HG03108 (cell line): ENCODE measurements around the gene ADPRH.

Experiments
- ATAC-seq: cut with Tn5 transposase; IDR thresholded peaks from one replicate; pipeline ENCODE4 v1.9.1; 2021; ENCODE audit warnings: moderate library complexity; ENCODE audit not compliant: unreplicated experiment

Gene ADPRH

DNA sequence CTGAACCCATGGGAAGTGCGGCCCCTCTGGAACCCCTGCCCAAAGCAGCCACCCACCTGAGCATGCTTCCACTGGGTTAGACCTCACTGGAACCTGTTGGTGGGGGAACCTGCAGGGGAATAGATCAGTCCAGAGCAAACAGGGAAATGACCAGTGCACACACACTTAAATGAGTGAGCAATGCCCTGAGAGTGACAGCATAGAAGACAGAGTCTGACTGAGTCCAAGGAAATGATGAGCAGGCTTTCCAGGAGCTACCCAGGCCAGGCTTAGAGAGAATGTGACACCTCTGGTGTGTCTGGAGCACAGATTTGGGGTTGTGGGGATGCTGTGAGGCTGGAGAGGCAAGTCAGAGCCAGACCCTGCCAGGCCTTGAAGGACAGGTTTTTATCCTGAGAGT is 46.9 kb downstream of the ADPRH start:
- ATAC-seq = no peak

DNA sequence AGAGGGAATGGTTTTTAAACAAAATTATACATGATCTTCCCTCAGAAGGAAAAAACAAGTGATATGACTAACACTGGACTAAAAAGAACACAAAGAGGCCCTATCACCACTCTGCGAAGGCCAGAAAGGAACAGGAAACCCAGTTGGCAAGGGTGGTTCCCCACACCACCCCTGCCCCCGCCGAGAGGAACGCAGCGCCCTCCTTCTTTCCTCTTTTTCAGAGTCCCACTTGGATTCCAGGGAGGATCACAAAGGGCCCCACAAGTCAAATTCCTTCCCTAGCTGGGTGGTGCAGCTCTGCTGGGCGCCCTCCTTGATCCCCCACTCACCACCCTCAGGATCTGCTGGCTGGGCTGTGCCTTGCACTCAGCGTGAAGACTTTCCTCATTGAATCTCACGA is 48.2 kb downstream of the ADPRH start:
- ATAC-seq = peak; percentile 44

DNA sequence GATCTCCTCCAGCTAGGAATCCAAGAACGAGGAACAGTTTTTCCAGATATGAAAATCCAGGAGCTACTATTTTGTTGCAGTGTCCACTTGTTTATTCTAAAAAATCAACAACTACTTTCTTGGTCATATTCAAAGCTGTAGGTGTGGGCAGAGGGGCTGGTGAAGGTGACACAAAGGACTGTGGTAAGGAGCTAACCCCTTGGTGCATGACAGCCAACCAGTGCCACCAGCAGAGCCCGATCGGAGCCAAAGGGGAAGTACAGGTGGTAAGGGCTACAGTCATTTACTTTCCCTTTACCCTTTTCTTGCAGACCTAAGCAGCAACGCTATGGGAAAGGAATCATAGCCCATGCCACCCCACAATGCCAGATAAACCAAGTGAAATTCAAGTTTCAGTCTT is 49.1 kb downstream of the ADPRH start:
- peak; percentile 50 for ATAC-seq

DNA sequence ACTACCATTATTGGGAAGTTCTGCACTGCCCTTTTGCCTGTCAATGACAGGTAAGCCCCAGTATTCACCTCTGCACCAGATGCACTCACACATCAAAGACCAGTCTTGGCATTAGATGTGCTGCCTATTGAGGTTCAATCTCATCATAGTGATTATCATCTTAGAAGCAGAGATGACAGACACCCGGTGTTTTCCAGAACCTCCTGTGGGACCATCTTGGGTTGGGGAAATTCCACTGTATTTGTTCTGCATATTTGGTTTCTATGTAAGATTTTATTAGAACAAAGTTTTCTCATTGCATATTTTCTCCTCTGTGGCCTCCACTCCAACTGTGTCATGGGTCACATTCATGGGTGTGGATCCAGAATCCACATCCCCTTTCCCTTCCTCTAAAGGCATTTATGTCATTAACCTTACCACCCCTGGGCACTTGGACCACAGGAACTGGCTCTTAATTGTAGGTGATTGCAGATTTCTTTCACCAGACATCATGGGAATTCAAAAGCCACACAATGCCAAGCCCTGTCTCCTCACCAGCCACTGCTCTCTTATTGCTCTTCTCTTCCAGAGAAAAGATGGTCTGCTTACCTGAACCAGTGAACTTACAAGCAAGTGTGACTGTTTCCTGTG is 49.6 kb downstream of the ADPRH start:
- ATAC-seq = peak; percentile 23

DNA sequence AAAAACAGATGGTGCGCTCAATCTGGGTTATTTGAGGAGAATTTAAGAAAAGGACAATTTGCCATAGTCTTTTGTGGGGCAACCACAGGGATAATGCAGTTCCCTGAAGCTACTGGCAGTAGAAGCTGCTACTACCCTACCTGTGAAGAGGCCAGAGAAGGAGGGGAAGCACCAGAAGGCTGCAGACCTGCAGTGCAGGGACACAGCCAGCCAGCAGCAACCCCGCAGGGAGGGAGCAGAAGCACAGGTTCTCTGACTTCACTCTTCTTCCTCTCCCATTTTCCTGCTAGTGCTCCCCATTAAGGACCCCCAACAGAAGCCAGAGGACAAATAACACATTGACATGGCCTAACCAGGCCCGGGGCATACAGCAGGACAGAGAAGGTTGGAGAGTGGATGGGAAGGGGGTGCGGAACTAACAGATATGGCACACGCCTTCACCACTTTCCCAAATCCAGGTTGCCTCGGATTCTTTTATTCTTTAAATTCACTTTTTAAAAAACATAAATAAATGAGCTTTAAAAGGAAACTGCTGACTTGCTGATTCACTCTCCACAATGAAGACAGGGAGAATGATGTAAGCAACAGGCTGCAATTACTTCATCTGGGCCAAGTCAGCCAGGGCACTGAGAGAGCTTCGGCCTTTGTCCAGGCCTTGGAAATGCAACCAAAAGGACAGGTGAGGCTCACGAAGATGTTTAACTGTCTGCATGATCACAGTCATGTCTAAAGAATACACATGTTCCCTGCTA is 51.0 kb downstream of the ADPRH start:
- no peak for ATAC-seq

DNA sequence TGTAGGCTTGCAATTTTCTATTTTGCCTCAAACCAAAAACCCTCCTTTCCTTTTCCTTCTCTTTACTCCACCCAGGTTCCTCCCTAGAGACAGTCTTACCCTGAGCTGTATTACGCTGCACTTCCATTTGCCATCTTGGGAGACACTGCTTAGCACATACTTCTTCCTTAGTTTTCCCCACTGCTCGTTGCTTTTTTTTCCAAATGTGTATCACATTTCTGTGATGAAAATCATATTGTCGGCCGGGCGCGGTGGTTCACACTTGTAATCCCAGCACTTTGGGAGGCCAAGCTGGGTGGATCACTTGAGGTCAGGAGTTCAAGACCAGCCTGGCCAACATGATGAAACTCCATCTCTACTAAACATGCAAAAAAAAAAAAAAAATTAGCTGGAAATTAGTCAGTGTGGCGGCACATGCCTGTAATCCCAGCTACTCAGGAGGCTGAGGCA is 51.6 kb downstream of the ADPRH start:
- ATAC-seq = no peak

DNA sequence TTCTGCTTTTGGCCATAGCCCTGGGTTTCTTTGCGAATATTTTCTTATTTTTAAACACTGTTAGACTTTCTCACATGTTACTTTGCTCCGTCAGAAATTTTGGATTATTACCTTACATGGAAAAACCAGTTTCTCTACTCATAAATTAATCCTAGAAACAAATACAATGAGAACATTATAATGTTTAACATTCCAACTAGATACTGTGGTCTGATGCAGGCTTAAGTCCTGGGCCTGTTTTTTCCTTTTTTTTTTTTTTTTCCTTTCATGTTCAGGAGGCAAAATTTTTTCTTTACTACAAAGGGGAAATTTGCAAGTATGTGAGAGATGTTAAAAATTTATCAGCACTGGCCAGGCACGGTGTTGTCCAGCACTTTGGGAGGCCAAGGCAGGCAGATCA is 52.2 kb downstream of the ADPRH start:
- ATAC-seq = no peak

DNA sequence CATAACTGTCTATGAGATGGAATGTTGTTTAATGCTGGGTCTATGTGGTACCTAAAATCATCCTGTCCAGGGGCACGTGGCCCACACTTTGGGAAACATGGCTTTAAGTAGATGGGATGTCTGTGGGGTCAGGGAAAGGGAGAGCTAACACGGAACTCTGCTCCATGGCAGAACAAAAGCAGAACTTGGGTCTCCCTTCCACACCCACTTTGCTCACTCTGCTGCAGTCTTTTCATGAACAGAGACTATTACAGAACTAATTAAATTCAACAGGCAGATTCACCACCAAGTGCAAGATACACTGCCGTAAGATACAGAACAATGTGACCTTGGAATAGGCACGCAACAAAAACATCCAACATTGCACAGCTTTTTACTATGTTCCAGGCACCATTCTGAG is 52.9 kb downstream of the ADPRH start:
- no peak for ATAC-seq

DNA sequence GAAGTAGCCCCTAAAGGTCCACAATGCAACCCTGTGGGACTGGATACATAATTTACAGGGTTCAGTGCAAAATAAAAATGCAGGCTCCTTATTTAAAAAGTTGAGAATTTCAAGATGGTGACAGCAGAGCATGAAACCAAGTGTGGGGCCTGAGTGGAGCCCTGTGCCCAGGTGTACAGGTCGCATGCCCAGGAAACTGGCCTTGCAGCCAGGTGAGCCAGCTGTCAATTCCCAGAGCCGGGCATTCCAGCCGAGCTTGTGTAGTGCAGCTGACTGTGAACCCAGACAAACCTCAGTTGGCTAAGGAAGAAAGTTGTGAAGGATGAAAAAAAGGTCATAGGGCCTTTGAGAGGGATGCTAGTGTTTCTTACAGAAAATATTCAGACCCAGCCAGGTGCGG is 53.5 kb downstream of the ADPRH start:
- ATAC-seq = no peak

DNA sequence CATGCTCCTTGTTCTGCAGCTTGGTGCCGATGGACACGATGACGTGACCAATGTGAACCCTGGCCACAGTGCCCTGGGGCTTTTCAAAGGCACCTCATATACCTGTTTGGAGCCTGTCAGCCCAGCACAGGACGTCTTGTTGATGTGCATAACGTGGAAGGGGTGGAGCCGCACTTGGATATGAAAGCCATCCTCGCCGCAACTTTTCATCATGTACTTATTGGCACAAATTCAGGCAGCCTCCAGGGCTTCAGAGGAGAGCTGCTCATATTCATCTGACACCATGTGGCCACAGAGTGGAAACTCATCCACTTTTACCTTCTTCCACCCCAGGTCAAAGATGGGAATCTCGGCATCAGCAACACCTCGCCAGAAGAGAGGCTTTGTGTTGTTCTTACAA is 56.4 kb downstream of the ADPRH start:
- no peak for ATAC-seq

DNA sequence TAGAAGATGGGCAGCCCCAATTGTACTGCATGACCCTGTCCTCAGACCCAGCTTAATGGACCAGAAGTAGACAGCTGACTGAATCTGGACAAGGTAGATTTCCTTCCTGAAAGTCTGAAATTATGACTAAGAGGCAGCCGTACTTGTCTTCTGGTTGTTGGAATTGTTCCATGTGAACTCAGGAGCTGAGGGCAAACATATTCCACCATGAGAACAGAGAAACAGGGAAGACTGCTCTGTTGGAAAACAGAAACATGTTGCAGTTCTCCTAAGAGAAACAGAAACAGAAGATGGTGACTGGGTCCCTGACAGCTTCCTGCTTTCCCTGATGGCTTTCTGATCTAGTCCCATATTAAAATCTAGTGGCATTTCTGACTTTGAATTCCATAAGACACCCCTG is 57.0 kb downstream of the ADPRH start:
- ATAC-seq = no peak

DNA sequence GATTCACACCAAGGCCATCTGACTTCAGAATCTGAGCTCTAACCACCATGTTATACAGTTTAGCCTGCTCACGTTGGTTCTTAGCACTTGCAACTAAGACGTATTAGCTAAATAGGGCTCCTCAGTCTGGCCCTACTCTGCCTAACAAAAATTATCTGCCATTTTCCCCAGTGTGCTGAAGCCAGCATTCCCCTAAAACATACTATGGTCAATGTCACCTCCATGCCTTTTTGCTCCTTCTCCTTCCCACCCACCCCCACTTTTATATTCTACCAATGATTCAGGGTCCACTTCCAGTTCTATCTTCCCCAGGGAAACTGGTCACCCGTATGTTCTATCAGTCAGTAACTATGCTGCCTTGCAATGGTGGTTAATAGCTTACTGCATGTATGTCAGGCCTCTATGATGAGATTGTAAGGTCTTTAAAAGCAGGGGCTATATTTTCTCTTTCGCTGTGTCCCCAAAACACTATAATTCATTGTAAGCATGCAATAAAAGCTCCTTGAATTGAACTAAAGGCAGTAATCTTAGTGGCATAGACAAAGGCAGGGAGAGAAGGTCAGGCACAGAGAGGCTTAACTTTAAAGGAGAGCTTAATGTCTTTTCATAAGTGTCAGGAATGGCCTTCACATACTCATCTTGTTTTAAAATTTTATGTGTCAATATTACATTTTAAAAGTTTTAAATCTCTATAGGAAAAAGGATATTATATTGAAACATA is 57.8 kb downstream of the ADPRH start:
- no peak for ATAC-seq

DNA sequence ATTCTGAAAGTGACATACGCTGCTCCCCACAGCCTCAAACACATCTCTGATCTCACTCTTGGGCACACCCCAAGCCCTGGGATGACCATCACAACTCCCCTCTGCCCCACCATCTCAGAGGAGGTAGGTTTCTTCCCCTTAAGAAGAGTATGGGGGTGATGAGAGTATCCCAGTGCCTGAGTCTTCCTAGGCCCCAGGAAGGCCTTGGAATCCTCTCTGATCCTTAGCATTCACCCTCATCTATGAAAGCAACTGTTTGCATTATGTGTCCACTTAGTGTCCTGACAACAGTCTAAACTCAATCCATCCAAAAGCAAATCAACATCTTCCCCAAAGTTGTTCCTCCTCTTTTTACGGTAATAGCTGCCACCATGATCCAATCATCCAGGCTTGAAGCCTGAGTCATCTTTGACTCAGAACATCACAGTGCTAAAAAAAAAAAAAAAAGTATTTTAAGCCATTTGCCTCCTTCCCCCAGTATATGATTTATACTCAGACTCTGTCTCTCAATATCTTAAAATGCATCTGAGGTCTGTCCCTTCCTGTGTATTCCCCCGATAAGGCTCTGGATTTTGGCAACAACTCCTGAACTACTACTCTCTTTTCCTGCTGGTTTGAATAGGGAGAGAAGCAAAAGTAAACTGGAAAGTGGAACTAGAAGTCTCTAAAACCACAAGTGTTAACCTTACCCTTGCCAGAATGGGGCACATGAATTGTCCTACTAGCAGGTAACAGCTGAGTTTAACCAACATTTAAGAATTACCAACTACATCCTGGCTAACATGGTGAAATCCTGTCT is 58.6 kb downstream of the ADPRH start:
- ATAC-seq = peak; percentile 30
